Adrenal gland (tissue), 12 donors: Measurements from ENCODE around the gene COL6A3. TPM values are rescaled to one million over a fixed set of nuclear protein-coding genes. Genes with fewer than 3 reads are reported as not detected.

Experiments used
- DNase-seq, 7 donors: peaks; one replicate each; pipeline ENCODE4 v3.0.0-alpha.2; 2019 to 2020
- H3K27ac ChIP-seq, 5 donors: fragments of 200-600 bp; sonication (generic) in 4 of 5; 1 replicate in 3 of 5; 2 replicates in 2 of 5; pipeline versions ENCODE4 v1.5.1 to v1.8.0; 2016 to 2020; ENCODE audit warnings: mild to moderate bottlenecking in 1 of 5
- H3K27me3 ChIP-seq: fragments of 200-600 bp; 2 replicates; pipeline ENCODE4 v1.8.0; 2021
- H3K36me3 ChIP-seq, 2 donors: fragments of 200-600 bp; replicated peaks in 1 of 2; 1 replicate in 1 of 2; 2 replicates in 1 of 2; pipeline versions ENCODE4 v1.5.1 to v1.8.0; 2018 to 2022
- H3K4me1 ChIP-seq, 2 donors: fragments of 200-600 bp; replicated peaks in 1 of 2; 1 replicate in 1 of 2; 2 replicates in 1 of 2; pipeline versions ENCODE4 v1.5.1 to v1.8.0; 2018 to 2021
- H3K4me3 ChIP-seq, 4 donors: fragments of 200-600 bp; sonication (generic) in 3 of 4; one replicate each; pipeline ENCODE4 v1.5.1; 2016 to 2018
- H3K9me3 ChIP-seq, 3 donors: fragments of 200-600 bp; sonication (generic) in 1 of 3; replicated peaks in 1 of 3; 1 replicate in 2 of 3; 2 replicates in 1 of 3; pipeline versions ENCODE4 v1.5.1 to v1.8.0; 2016 to 2021
- CTCF ChIP-seq, 6 experiments: fragments of 450-650 bp in 4 of 6; fragments of 200-600 bp in 2 of 6; sonication (generic) in 1 of 6; IDR thresholded peaks; 1 replicate in 5 of 6; 2 replicates in 1 of 6; pipeline versions ENCODE4 v1.5.1 to v1.8.0; 2016 to 2021; ENCODE audit warnings: antibody characterized with exemption in 6 of 6, mild to moderate bottlenecking in 2 of 6, moderate library complexity in 1 of 6
- POLR2A ChIP-seq, 2 donors: fragments of 450-650 bp; IDR thresholded peaks; one replicate each; pipeline ENCODE4 v1.6.1; 2017; ENCODE audit warnings: antibody characterized with exemption in 2 of 2, mild to moderate bottlenecking in 2 of 2, moderate library complexity in 1 of 2
- WGBS, 4 donors: extraction: QIAGEN DNeasy Blood & Tissue Kit in 2 of 4; methylation state at CpG; one replicate each; pipeline versions ENCODE4 v1.1.5 to v1.1.7; 2013 to 2017; 5-methylcytosine and 5-hydroxymethylcytosine counted together
- intact Hi-C, 2 donors: fragments of 100-400 bp; cut with DNase I; formaldehyde crosslinking; loops; one replicate each; pipeline versions ENCODE4 v1.14.1 to v1.15.0; 2022 to 2023
- polyA plus RNA-seq, 3 donors: library from polyadenylated mRNA; stranded (reverse); fragments of 200-250 nt in 2 of 3; fragments of 350-450 nt in 1 of 3; fragmentation: Illumina TruSeq in 1 of 3; extraction: RNeasy Lipid Tissue Mini Kit (QIAGEN cat#74804) in 1 of 3; gene quantifications; one replicate each; pipeline ENCODE4 v1.2.3, GENCODE V29; 2013 to 2014
- total RNA-seq, 9 donors: library from RNA; depleted of rRNA in 4 of 9; stranded (reverse); fragments of >200 nt in 4 of 9; fragments of 120-200 nt in 1 of 9; fragmentation: NEBNext Ultra II Directional in 1 of 9; extraction: Animal tissue kit (Norgen Biotek cat#: 25700) in 1 of 9; gene quantifications; one replicate each; pipeline versions ENCODE4 v1.1.0 to v1.2.4, GENCODE V29; 2013 to 2023
- donor health status: healthy with polysubstance abuse.
- donor health status: Bipolar disorder and iron deficiency.
- donor health status: DM: yes; HTN: yes; CAD: no.
- donor health status: DM: no; HTN: no; CAD: no.
- donor health status: DM: no; HTN: no; CAD: no.
- donor health status: DM: yes; HTN: yes; CAD: no.

The COL6A3 gene
- total and polyA plus RNA-seq, 12 donors: 15.5 to 69.4 (median 33.1) TPM

- intact Hi-C loops: no loop called here
- WGBS, 4 donors: 60 to 77% (median 73%) methylated on average over 12 of the region's 12 CpGs
- no peaks in the 10 kb centered on the region for H3K27me3 ChIP-seq
Measured at GRCh38 chr2:237290261-237290660, 123.7 kb downstream of the COL6A3 start.

GRCh38 chr2:237289139-237289538 is 124.8 kb downstream of the COL6A3 start:
- intact Hi-C loops: no loop called here
- H3K4me3 ChIP-seq: no peak overlapping the region
- no peak for DNase-seq
- 87 to 95% (median 94%) methylated on average over 7 of the region's 7 CpGs for WGBS, 4 donors
- TF ChIP-seq CTCF (IDR thresholded peaks at IDR 0.05) (no peak), POLR2A (IDR thresholded peaks at IDR 0.05) (no peak)
- peaks cover 9 to 25% of the 10 kb centered on the region in 2 donors for H3K4me1 ChIP-seq
- no peaks in the 10 kb centered on the region for H3K27me3 ChIP-seq
- H3K9me3 ChIP-seq: no peaks in the 10 kb centered on the region
- H3K36me3 ChIP-seq: no peaks in the 10 kb centered on the region
- H3K27ac ChIP-seq: no peak overlapping the region

More at GRCh38 chr2:237290261-237290660, 123.7 kb downstream of the COL6A3 start:
- H3K4me1 ChIP-seq: peaks cover 14 to 31% of the 10 kb centered on the region in 2 donors
- peak overlapping the region in 1 of 5 donors; percentile 82 for H3K27ac ChIP-seq
- no peak for TF ChIP-seq POLR2A (IDR thresholded peaks at IDR 0.05)
- TF ChIP-seq CTCF (IDR thresholded peaks at IDR 0.05): no peak
- no peaks in the 10 kb centered on the region for H3K36me3 ChIP-seq
- DNase-seq: peak in 5 of 7 donors; percentile 17 to 73 (median 39)
- H3K4me3 ChIP-seq: no peak overlapping the region
- no peaks in the 10 kb centered on the region for H3K9me3 ChIP-seq

GRCh38 chr2:237287872-237288271 is 126.1 kb downstream of the COL6A3 start:
- no peak overlapping the region for H3K4me3 ChIP-seq
- H3K27ac ChIP-seq: no peak overlapping the region
- H3K27me3 ChIP-seq: no peaks in the 10 kb centered on the region
- 64 to 79% (median 74%) methylated on average over 1 of the region's 1 CpG for WGBS, 4 donors
- TF ChIP-seq CTCF (IDR thresholded peaks at IDR 0.05) (no peak), POLR2A (IDR thresholded peaks at IDR 0.05) (no peak)
- H3K9me3 ChIP-seq: no peaks in the 10 kb centered on the region
- DNase-seq: no peak
- no peaks in the 10 kb centered on the region for H3K36me3 ChIP-seq
- intact Hi-C loops: no loop called here
- peaks cover 5 to 27% of the 10 kb centered on the region in 2 donors for H3K4me1 ChIP-seq

- 63 to 73% (median 67%) methylated on average over 4 of the region's 4 CpGs for WGBS, 4 donors
Measured at GRCh38 chr2:237283131-237283928, 130.6 kb downstream of the COL6A3 start.

More at GRCh38 chr2:237283131-237283928, 130.6 kb downstream of the COL6A3 start:
- TF ChIP-seq POLR2A (IDR thresholded peaks at IDR 0.05) (no peak), CTCF (IDR thresholded peaks at IDR 0.05) (no peak)
- intact Hi-C loops: no loop called here
- no peaks in the 10 kb centered on the region for H3K27me3 ChIP-seq
- H3K4me1 ChIP-seq: peaks cover 0 to 22% of the 10 kb centered on the region in 2 donors
- H3K27ac ChIP-seq: no peak overlapping the region
- no peaks in the 10 kb centered on the region for H3K36me3 ChIP-seq
- DNase-seq: no peak
- H3K9me3 ChIP-seq: no peaks in the 10 kb centered on the region
- no peak overlapping the region for H3K4me3 ChIP-seq
